HCT116 (cell line): Measurements from ENCODE around the gene SCARB1. TPM values are rescaled to one million over a fixed set of nuclear protein-coding genes. Genes with fewer than 3 reads are reported as not detected.

ENCODE experiments used
- ATAC-seq: fragments of 200-7000 bp; cut with Tn5 transposase; 2 replicates; pipeline ENCODE4 v1.9.1; 2020; ENCODE audit warnings: mild to moderate bottlenecking, moderate library complexity
- BruUV-seq: library from RNA; stranded (reverse); fragments of 400-500 nt; replicated peaks from 2 replicates; lab custom pipeline; 2021; lab: Mats Ljungman, UMichigan
- CTCF ChIA-PET: fragments of 300-600 bp; sonication (Branson Sonifier 250); formaldehyde crosslinking; loops from one replicate; lab custom pipeline; 2021; ENCODE audit warnings: antibody characterized with exemption; lab: Charles Lee
- POLR2A ChIA-PET: fragments of 300-600, 350-600 bp; sonication (Branson Sonifier 250); formaldehyde crosslinking; loops from one replicate; lab custom pipeline; 2021; ENCODE audit warnings: antibody characterized with exemption; lab: Charles Lee
- RAD21 ChIA-PET, 2 experiments: fragments of 300-600 bp; sonication (Branson Sonifier 250); formaldehyde crosslinking; loops; one replicate each; lab custom pipeline; 2023; ENCODE audit warnings: low total read pairs in 2 of 2; ENCODE audit not compliant: uncharacterized antibody in 2 of 2, unreplicated experiment in 2 of 2, low non-redundant PET in 1 of 2; lab: Charles Lee
- DNase-seq: peaks from one replicate; pipeline ENCODE4 v3.0.0-alpha.2; 2010; ENCODE audit warnings: low read depth, low spot score
- H2AFZ ChIP-seq: fragments of 200-600 bp; shearing (Covaris generic), sonication (generic); 2 replicates; pipeline ENCODE4 v1.6.1; 2017; ENCODE audit warnings: low read depth, mixed run types, mixed read lengths, antibody characterized with exemption, low read length; ENCODE audit not compliant: poor library complexity, severe bottlenecking
- H3K27ac ChIP-seq: 2 replicates; pipeline ENCODE4 v1.5.1; 2012; ENCODE audit warnings: low read depth, low read length
- H3K27me3 ChIP-seq: fragments of 200-600 bp; sonication (generic); 2 replicates; pipeline ENCODE4 v1.6.1; 2016; ENCODE audit warnings: mixed run types, low read length, mixed read lengths; ENCODE audit not compliant: insufficient read depth
- H3K36me3 ChIP-seq, 2 experiments: fragments of 200-500 bp in 1 of 2; fragments of 200-600 bp in 1 of 2; sonication (Bioruptor generic) in 1 of 2; sonication (generic) in 1 of 2; 2 replicates each; pipeline versions ENCODE4 v1.5.1 to v1.6.1; 2014 to 2016; ENCODE audit warnings: low read length in 2 of 2, inconsistent platforms in 1 of 2, mixed read lengths in 1 of 2, mixed run types in 1 of 2; ENCODE audit not compliant: insufficient read depth in 2 of 2, control insufficient read depth in 1 of 2
- H3K4me1 ChIP-seq, 2 experiments: fragments of 200-600 bp in 1 of 2; sonication (generic) in 1 of 2; 2 replicates each; pipeline versions ENCODE4 v1.5.1 to v1.6.1; 2012 to 2017; ENCODE audit warnings: low read length in 2 of 2, inconsistent platforms in 1 of 2, mild to moderate bottlenecking in 1 of 2, mixed read lengths in 1 of 2, mixed run types in 1 of 2, moderate library complexity in 1 of 2; ENCODE audit not compliant: insufficient read depth in 2 of 2, control insufficient read depth in 1 of 2
- H3K4me2 ChIP-seq: fragments of 200-600 bp; sonication (generic); 2 replicates; pipeline ENCODE4 v1.6.1; 2017; ENCODE audit warnings: mixed run types, low read length, mixed read lengths
- H3K4me3 ChIP-seq, 2 experiments: fragments of 200-600 bp in 1 of 2; sonication (generic) in 1 of 2; replicated peaks in 1 of 2; 2 replicates each; pipeline ENCODE4 v1.5.1; 2011 to 2016; ENCODE audit warnings: low read length in 2 of 2, control low read depth in 1 of 2, low read depth in 1 of 2, mild to moderate bottlenecking in 1 of 2, mixed read lengths in 1 of 2, mixed run types in 1 of 2
- H3K79me2 ChIP-seq: fragments of 200-600 bp; sonication (generic); 2 replicates; pipeline ENCODE4 v1.6.1; 2017; ENCODE audit warnings: mild to moderate bottlenecking, mixed run types, low read length, moderate library complexity, mixed read lengths; ENCODE audit not compliant: insufficient read depth
- H3K9ac ChIP-seq: fragments of 200-600 bp; sonication (generic); 2 replicates; pipeline ENCODE4 v1.6.1; 2016; ENCODE audit warnings: low read length, mixed read lengths
- H3K9me2 ChIP-seq: fragments of 200-600 bp; sonication (generic), shearing (Covaris generic); 2 replicates; pipeline ENCODE4 v1.6.1; 2017; ENCODE audit warnings: mixed run types, mild to moderate bottlenecking, moderate library complexity; ENCODE audit not compliant: insufficient read depth
- H3K9me3 ChIP-seq, 2 experiments: fragments of 200-500 bp in 1 of 2; fragments of 200-600 bp in 1 of 2; sonication (Bioruptor generic) in 1 of 2; sonication (generic) in 1 of 2; 2 replicates each; pipeline ENCODE4 v1.6.1; 2014 to 2017; ENCODE audit warnings: low read length in 2 of 2, mixed read lengths in 2 of 2, inconsistent platforms in 1 of 2, low read depth in 1 of 2, mild to moderate bottlenecking in 1 of 2, mixed run types in 1 of 2, moderate library complexity in 1 of 2; ENCODE audit not compliant: control insufficient read depth in 1 of 2, insufficient read depth in 1 of 2
- H4K20me1 ChIP-seq: fragments of 200-600 bp; sonication (generic), shearing (Covaris generic); 2 replicates; pipeline ENCODE4 v1.6.1; 2017; ENCODE audit warnings: mixed run types, mild to moderate bottlenecking, moderate library complexity; ENCODE audit not compliant: insufficient read depth
- CBX3 ChIP-seq: IDR thresholded peaks from 2 replicates; pipeline ENCODE4 v1.6.1; 2012; ENCODE audit warnings: low read depth
- CEBPB ChIP-seq: IDR thresholded peaks from 2 replicates; pipeline ENCODE4 v1.6.1; 2012; ENCODE audit warnings: low read depth
- CTCF ChIP-seq, 3 experiments: fragments of 200-600 bp in 1 of 3; sonication (generic) in 1 of 3; IDR thresholded peaks in 2 of 3; conservative IDR thresholded peaks in 1 of 3; 2 replicates each; pipeline ENCODE4 v1.5.1; 2012 to 2017; ENCODE audit warnings: low read depth in 2 of 3, low read length in 2 of 3, antibody characterized with exemption in 1 of 3, borderline replicate concordance in 1 of 3, control low read depth in 1 of 3, mild to moderate bottlenecking in 1 of 3, mixed read lengths in 1 of 3, mixed run types in 1 of 3, moderate library complexity in 1 of 3; ENCODE audit not compliant: insufficient read depth in 1 of 3
- ELF1 ChIP-seq: IDR thresholded peaks from 2 replicates; pipeline ENCODE4 v1.6.1; 2012; ENCODE audit warnings: low read depth, borderline replicate concordance
- FOSL1 ChIP-seq: IDR thresholded peaks from 2 replicates; pipeline ENCODE4 v1.6.1; 2012; ENCODE audit warnings: low read depth
- JUND ChIP-seq: IDR thresholded peaks from 2 replicates; pipeline ENCODE4 v1.6.1; 2012
- POLR2A ChIP-seq: IDR thresholded peaks from 2 replicates; pipeline ENCODE4 v1.7.0; 2011; ENCODE audit warnings: borderline replicate concordance; ENCODE audit not compliant: insufficient read depth, insufficient read length; ENCODE audit errors: extremely low read depth
- RAD21 ChIP-seq: IDR thresholded peaks from 2 replicates; pipeline ENCODE4 v1.6.1; 2012; ENCODE audit warnings: low read depth, mild to moderate bottlenecking
- SIN3A ChIP-seq: IDR thresholded peaks from 2 replicates; pipeline ENCODE4 v1.6.1; 2012; ENCODE audit warnings: low read depth
- SP1 ChIP-seq: IDR thresholded peaks from 2 replicates; pipeline ENCODE4 v1.6.1; 2012; ENCODE audit warnings: low read depth
- SRF ChIP-seq: IDR thresholded peaks from 2 replicates; pipeline ENCODE4 v1.6.1; 2012; ENCODE audit warnings: low read depth
- YY1 ChIP-seq: IDR thresholded peaks from 2 replicates; pipeline ENCODE4 v1.6.1; 2011; ENCODE audit warnings: low read length, low read depth, moderate library complexity, mild to moderate bottlenecking; ENCODE audit not compliant: insufficient replicate concordance; ENCODE audit errors: extremely low read depth
- ZBTB33 ChIP-seq: IDR thresholded peaks from 2 replicates; pipeline ENCODE4 v1.6.1; 2011; ENCODE audit warnings: mild to moderate bottlenecking, low read length, moderate library complexity; ENCODE audit not compliant: insufficient replicate concordance; ENCODE audit errors: extremely low read depth
- ZFX ChIP-seq: fragments of 450-650 bp; IDR thresholded peaks from 2 replicates; pipeline ENCODE4 v1.6.1; 2017
- ZNF274 ChIP-seq: fragments of 200-500 bp; sonication (Bioruptor generic); IDR thresholded peaks from 2 replicates; pipeline ENCODE4 v1.6.1; 2014; ENCODE audit warnings: mild to moderate bottlenecking, low read depth, low read length, inconsistent platforms
- intact Hi-C: fragments of 100-400 bp; cut with micrococcal nuclease; formaldehyde crosslinking; loops from 2 replicates; pipeline ENCODE4 v1.10.0; 2022
- total RNA-seq: library from RNA; stranded (reverse); gene quantifications from one replicate; pipeline ENCODE4 v1.2.1, GENCODE V29; 2021; ENCODE audit not compliant: unreplicated experiment

The SCARB1 gene
- total RNA-seq, 1 experiment from 2014 or later, result 95.5 TPM

- H3K4me1 ChIP-seq, result peaks cover 23 to 26% of the 10 kb centered on the region in 2 experiments
These were observed 39.5 kb downstream of the SCARB1 start for GRCh38 chr12:124824195-124824594.

GRCh38 chr12:124823272-124823970 lies 40.2 kb downstream of the SCARB1 start:
- Histone ChIP-seq H2AFZ (no peak overlapping the region), H4K20me1 (no peaks in the 10 kb centered on the region), H3K27me3 (no peaks in the 10 kb centered on the region), H3K79me2 (peaks cover 75% of the 10 kb centered on the region), H3K36me3 (no peaks in the 10 kb centered on the region), H3K27ac (no peak overlapping the region), H3K9ac (no peak overlapping the region), H3K9me2 (no peaks in the 10 kb centered on the region), H3K4me1 (peaks cover 15 to 18% of the 10 kb centered on the region in 2 experiments), H3K4me2 (no peak overlapping the region), H3K4me3 (no peak overlapping the region), H3K9me3 (no peaks in the 10 kb centered on the region)
- ChIA-PET RAD21 (no interaction called here), POLR2A (no interaction called here), CTCF (no interaction called here)
- no TSS peak for BruUV-seq
- intact Hi-C loops, result no loop called here
- no peak for DNase-seq
- no peak for ATAC-seq
- TF ChIP-seq CBX3 (no peak), SRF (no peak), ZBTB33 (no peak), JUND (no peak), ZFX (no peak), ZNF274 (no peak), POLR2A (no peak), RAD21 (no peak), SP1 (no peak), FOSL1 (no peak), CEBPB (no peak), YY1 (no peak), CTCF (IDR thresholded peaks at IDR 0.05 in 2 of 3, conservative IDR thresholded peaks at IDR 0.05 in 1 of 3; ENCODE audit: borderline replicate concordance in 1 of 3, insufficient read depth in 1 of 3, low read depth in 2 of 3, low read length in 2 of 3) (no peak)

More at GRCh38 chr12:124824195-124824594, 39.5 kb downstream of the SCARB1 start:
- Histone ChIP-seq H3K9me3 (no peaks in the 10 kb centered on the region), H3K4me2 (no peak overlapping the region), H3K4me3 (no peak overlapping the region), H3K79me2 (peaks cover 78% of the 10 kb centered on the region), H3K9me2 (no peaks in the 10 kb centered on the region), H3K36me3 (no peaks in the 10 kb centered on the region), H2AFZ (no peak overlapping the region), H3K27me3 (no peaks in the 10 kb centered on the region), H3K27ac (no peak overlapping the region), H4K20me1 (no peaks in the 10 kb centered on the region), H3K9ac (no peak overlapping the region)
- no TSS peak for BruUV-seq
- ChIA-PET CTCF (no interaction called here), POLR2A (no interaction called here), RAD21 (no interaction called here)
- no peak for TF ChIP-seq SIN3A
- no peak for TF ChIP-seq ELF1
- TF ChIP-seq CEBPB, result peak; percentile 70
- ATAC-seq (no peak), DNase-seq (no peak)
- intact Hi-C loops, result no loop called here
